Measurements from ENCODE around the gene ARHGAP24.

Gene ARHGAP24

DNA sequence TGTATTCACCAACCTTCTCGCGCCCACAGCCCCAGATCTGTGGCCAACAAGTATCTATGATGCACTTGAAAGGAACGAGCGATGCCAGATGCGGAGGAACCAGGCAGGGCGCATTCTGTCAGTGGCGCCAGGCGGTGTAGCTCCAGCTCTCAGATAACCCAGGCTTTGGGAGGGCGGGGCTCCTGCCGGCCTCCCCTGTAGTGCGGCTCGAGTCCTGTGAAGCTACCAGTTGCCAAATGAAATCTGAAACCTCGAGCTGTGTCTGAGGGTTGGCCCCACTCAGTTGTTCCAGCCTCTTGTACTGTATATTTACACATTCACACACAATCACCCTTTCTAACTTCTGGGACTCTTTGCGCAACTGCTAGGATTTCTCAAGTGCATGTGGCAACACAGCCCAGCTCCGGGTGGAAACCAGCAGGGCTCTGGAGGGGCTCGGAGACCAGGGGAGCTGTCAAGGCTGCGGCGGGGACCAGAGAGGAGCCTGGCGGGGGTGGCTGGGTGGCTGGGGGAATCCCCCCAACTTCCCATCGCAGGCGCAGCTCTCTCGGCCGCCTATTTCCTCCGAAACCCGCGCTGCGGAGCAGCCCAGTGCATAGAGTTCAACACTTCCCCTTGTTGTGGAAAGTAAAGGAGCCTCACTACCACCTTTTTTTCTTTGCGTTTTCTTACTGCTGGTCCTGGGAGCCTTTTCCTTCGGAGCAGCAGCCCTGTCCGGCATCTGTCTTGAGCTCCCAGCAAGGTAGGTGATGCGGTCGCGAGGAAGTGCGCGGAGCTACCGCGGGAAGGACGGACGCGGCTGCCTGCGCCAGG lies at the start of gene ARHGAP24:
TSS of gene ARHGAP24 (plus strand) at position 333 of the 813 bp plus-strand sequence.
- peak; percentile 85 for DNase-seq

DNA sequence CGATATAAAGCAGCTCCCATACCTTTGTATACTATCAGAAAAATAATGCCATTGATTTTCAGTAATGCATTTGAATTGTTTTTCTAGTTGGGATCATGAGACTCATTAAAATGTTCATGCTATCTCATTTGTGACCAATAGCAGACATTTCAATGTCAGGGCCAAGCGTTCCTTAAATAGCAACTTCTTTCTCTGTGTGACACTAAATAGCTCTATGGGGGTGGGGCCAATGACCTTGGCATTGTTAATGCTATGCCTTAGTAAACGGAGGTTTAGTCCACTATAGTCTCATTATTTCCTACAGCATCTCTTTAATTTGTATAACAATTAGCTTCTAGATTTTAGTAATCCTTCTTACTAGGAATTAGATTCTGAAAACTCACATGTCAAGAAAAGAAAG lies 48.6 kb upstream of the ARHGAP24 start:
- DNase-seq: peak; percentile 1

DNA sequence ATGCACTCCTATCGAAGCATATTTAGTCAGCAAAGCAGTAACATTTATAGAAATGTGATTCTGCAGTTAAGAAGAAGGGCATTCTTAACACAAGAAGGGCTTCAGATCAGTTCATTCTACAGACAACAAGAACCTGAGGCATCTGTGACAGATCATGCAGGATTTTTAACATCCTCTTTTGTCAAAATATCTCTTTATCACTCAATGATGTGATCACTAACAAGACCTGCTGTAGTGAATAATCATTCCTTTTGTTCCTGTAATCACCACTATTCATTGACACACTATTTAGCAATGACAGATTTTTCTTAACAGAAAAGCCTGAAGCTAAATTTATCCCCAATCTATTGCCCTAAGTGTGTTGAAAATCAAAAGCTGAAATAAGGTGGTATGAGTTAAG lies 47.8 kb upstream of the ARHGAP24 start:
- DNase-seq: no peak

DNA sequence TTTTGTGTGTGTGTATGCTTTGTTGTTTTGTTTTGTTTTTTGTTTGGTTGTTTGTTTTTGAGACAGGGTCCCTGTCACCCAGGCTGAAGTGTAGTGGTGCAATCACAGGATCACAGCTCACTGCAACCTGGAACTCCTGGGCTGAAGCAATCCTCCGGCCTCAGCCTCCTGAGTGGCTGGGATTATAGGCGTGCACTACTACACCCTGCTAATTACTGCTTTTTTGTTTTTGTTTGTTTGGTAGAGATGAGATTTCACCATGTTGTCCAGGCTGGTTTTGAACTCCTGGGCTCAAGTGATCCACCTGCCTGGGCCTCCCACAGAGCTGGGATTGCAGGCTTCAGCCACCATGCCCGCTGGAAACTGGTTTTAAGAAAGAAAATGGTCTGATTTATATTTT lies 44.7 kb upstream of the ARHGAP24 start:
- no peak for DNase-seq

DNA sequence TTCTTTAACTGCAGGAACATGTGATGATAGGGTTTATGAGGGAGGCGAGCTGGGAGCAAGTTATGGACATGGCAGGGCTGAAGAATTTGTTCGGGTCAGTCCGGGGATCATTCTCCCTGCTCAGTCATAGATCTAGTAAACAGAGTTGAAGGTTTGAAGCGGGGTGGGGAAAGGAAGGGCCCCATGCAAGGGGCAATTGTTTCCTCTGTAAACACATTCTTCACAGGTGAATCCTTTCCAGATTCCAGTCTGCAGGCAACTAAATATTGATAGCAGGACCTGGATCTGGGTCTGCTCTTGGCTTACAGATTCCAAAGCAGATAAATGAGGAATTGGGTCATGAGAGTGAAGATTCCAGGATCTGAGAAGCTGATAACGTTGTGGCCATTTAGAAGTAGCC lies 44.3 kb upstream of the ARHGAP24 start:
- DNase-seq: no peak

DNA sequence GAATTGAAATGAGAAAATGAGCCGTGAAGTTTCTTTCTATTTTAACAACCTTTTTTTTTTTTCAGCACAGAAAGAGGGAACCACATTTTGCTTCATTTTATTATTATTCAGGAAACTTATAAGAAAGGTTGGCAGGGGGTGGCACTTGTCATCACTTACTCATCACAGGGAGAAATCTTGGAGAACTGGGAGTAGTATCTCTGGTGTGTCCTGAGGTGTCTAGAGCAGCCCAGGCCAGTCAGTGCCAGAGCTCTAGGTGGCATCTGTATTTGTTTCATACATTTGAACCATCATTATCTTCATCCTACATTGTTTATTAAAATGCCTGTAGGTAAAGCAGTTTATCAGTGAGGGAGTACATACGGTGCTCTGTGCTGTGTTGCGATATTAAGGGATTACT lies 43.8 kb upstream of the ARHGAP24 start:
- no peak for DNase-seq

DNA sequence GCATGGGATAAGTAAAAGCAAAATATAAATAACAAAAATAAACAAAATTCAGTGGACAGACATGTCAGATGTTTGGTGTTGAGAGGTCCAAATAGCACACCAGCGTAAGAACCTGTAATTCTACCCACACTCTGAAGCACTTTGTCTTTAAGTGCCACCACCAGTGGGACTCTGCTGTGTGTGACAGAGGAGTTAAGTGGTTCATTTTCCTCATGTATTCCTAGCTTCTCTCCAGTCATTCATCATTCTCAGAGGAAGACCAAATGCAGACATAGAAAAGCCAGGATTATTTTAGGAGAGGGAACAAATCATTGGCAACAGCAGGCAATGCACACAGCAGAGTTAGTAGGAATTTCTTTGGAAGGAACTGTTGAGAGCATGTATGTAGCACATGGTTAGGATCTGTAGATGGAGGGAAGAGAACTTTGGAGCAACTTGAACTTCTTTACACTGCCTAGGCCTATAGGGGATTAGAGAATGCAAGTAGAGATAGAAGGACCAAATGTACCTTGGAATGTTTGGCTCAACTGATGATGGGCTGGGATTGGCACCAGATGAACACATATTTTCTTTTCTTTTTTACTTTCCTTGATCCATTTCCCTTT lies 43.0 kb upstream of the ARHGAP24 start:
- no peak for DNase-seq

DNA sequence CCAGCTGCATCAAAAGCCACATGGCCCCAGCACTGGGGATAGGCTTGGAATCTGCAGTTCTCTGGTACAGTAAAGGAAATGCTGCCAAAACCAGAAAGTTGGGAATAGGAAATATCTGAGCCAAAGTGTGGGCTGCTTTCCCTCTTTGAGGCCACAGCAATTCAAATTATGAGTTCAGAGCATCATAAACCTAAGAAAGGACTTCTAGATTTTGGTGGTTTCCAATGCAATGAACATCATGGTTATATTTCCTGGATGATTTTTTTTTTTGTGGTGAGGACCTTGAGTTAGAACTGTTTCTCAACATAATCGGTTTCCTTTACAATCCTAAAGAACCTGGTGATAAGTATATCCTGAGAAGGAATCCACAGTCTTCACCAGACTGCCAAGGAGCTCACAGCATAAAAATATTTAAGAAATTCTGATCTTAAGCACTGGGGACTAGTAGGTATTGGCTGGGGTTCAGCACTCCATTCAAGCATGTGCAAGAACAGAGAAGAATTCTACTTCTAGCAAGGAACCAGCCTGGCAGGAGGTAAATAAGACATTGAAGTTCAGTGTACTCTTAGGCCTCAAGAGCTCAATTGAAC lies 29.8 kb upstream of the ARHGAP24 start:
- no peak for DNase-seq

DNA sequence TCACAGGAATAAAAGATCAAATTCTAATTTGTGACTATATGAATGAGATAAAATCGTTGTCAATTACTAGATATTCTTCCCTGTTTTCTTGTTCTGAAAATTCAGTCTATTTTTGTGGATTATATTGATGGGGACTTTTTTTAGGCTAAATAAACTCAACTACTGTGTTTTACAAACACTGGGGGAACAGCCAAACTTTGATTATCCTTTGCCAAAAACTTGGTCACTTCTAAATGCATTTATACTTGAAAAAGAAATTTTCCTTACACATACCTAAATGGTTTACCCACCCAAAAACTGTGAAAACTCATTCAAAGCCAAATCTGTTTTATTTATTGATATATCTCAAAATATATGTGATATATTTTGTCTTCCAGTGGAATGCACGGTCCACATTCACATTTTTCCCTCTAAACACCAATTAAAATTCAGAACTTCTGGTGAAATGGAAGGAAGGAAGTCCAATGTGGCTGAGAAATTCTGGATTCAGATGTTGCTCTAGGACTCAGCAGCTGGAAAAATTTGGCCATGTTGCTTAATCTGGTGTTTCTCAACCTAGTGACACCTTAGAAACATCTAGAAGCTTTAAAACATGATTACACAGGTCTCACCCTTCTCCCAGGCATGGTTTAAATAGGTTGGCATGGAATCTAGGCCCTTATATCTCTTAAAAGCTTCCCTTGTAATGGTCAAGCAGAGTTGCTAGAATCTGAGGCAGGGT lies 28.6 kb upstream of the ARHGAP24 start:
- DNase-seq: no peak

DNA sequence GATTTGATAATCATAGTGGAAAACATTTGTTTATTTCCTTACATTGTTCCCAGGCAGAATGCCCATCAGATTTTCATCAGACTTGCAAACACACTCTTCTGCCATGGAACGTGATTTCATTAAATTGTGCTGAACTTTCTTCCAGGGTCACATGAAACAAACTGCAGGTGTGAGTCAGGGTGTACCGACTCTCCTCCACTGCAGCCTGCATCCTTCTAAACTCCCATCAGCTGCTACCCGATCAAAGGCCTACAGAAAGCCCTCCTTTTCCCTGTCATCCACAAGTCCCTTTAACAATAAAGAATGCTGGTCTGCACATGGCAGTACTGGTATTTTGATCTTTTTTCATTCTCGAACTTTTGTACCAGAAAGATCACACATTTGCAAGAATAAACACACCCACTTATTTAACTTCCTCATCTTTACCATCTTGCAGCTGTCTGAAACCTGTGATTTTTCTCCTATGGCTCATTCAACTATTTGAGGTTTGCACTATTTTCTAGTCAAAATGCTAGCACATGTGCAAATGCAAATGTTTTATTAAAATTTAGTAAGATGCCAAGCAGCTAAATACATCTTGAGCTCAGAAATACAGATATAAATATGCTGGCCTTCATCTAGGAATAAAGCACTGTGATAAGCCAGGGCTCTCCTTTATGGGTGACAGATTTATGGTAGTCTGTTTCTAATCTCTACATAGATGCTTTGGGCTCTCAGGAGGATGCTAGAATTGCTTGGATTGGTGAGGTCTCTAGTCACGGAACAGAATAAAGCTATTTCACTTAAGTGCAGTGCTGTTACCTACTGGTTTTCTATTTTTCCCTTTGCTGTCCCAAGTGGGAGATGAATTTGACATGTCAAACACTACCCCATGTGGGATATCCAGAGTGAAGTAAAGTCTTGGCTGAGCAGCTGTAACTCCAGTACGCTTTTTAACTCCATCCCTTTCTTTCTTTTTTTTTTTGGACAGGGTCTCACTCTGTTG lies 25.8 kb upstream of the ARHGAP24 start:
- no peak for DNase-seq

DNA sequence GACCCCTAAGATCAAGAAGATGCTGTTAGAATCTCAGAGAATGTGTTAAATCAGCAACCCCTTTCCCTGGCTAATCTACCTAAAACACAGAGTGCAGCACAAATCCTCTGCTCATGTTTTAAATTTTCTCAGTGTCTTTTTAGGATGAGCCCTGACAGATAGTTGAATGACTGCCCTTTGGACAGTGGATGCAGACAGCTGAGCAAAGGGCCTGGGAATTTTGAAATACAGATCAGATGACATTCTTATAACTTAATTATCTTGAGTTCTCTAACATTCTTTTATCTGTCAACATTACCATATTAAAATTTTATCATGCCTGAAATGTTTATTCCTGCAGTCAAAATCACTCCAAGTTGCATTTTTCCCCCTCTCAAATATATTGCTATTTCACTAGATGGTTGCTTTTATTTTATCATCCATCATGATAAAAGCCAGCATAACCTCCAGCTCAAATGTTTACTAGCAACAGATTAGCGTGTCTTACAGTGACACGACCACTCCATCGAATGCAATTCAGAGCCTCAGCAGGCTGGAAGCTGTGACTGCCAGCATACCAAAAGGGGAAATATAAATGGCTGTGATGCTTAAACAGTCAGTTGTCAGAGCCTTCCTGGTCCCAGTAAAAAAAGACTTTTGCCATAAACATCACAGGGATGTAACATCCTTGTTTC lies 22.8 kb upstream of the ARHGAP24 start:
- no peak for DNase-seq

DNA sequence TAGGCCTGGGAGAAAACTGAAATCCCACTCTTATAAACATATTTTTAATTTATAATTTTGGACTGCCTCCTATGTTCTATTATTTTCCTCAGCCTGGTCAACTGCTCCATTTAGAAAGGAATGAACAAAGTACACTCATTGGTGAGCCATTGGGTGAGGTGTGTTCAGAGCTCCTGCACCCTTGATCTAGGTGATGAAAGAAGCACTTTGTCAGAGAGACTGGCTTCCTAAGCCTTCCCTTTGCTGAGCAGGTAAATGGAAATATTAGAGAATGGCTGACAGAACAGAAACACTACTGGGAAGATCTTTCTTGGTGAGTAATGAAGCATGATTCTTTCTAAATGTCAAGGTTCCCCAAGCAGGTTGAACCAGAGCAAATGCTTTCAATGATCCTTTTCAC lies 19.0 kb upstream of the ARHGAP24 start:
- no peak for DNase-seq

DNA sequence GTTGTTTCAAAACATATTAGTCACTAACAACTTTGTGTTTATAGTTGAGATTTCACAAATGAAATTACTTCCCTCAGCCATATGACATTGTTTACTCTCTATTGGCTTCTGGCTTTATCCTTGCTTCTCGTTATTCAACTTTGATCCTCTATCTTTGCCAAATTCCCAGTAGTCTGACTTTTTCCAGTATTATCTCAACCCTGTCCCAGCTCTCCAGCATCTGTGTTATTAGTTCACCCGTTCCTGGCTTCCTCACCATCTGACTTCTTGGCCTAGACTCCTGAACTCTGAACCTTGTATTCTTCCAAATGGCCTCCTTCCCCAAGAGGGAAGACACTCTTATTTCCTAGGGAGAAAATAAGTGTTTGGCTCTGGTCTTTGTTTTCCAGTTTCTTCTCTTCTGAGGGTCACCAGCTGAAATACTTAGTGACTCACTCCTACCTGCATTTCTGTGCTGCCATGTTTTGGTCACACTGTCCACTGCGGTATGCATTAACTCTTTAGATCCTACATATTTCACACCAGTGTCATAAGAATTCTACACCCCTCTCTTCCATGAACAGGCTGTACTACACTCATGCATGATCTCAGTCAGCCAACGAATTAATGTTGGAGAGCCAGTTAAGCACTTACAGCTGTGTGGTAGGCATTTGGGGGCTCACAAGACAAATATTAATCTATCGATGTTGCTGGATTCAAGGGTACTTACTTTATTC lies 17.0 kb upstream of the ARHGAP24 start:
- DNase-seq: no peak

DNA sequence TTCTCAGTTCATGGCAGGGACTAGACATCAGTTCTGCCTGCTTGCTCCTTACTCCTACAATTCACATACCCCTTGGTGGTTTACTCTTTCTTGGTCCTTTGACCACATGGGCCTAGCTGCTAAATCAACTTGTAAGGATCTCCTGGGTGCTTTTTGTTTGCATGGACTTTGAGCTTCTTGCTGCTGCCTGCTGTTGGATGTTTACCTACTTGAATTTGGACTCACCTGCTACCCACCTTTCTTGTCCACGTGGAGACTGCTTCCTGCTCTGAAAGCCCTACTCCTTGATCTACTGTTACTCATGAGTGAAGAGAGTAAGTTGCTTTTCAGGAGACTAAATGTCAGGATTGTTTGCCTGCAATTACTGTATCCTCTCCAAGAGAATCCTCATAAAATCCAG lies 15.2 kb upstream of the ARHGAP24 start:
- DNase-seq: peak; percentile 12

DNA sequence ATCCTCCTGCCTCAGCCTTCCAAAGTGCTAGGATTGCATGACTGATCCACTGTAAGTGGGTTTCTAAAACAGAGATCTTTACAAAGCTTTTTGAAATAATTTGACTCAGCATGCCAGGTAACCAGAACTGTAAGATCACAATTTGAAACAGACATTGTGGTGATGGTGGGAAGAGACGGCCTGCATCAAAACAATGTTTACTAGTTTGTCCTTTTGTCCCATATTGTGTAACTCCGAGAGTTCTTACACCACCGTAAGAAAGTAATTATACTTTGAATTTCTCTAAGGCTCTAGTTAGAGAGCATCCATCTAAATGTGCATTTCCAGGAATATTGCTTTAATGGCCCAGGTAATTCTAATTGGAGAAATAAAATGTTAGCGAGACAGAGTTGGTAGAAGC lies 594 bp upstream of the ARHGAP24 start:
- no peak for DNase-seq

DNA sequence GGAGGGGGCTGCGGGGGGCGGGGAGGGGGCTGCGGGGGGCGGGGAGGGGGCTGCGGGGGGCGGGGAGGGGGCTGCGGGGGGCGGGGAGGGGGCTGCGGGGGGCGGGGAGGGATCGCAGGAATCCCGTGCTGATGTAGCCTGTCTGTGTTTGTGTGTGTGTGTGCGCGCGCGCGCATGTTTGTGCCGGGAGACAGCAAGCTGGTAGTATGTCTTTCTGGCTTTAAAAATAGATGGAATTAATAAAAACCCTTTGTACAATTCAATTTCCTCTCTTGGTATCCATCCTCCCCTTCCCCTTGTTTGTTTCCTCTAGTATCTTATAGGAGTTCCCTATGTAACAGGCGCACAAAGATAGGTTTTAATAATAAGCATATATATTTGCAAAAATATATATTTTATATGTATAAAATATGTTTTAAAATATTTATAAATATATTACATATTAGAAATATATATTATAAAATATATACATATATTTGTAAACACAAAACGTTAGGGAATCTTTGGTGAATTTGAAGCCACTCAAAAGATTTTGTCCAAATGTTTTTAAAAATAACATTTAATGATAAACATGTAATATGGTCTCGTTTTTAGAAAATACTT lies 782 bp downstream of the ARHGAP24 start:
- peak; percentile 37 for DNase-seq

DNA sequence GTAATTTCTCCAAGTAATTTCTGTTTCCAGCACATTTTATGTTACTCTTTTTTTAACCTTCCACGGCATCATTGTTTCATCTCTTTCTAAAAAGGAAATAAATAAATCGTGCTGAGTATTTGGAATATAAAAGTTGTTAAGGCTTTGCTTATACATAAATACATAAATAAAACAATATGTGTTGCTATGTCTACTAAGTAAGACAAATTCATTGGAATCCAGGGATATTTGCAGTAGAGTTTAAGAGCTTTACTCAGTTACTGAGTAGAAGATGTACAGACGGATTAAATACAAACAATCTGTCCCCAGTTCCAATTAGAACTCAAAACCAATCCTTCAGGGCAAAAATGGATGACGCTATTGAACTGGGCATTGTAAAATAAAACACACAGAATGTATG lies 1.4 kb downstream of the ARHGAP24 start:
- no peak for DNase-seq

DNA sequence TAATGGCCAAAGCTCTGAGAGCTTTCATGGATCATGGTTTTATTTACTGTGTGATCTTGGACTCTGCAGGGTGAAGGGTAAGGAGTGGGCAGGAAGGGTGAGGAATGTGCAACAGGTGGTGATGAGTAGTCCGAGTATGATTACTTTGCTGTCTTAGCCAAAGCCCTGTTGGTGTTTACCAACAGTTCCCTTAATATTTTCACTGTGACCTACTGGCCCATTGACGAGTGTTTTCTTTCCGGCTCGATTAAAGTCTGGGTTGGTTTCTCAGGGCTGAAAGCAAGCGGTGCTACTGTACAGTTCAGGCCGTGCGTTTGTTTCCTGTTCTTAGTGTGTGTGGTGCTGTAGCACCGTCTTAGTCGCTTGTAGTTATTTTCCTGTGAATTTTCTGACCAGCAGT lies 2.6 kb downstream of the ARHGAP24 start:
- no peak for DNase-seq

DNA sequence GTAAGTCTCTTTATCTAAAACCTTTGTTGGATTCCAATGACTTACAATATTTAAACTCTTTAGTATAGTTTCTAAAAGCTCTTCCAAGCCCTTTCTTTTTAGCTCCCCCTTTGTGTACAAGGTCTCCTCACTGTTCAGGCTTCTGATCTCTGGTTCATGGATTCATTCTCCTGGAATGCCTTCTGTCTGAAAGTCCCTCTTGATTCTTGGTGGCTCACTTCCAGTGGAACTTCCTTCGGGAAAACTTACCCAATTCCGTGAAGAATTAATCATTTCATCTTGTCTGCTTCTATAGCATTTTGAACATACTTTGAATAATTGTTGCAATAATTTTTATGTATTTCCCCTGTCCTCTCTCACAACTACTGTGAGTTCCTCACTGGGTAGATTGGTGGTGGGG lies 3.6 kb downstream of the ARHGAP24 start:
- no peak for DNase-seq

DNA sequence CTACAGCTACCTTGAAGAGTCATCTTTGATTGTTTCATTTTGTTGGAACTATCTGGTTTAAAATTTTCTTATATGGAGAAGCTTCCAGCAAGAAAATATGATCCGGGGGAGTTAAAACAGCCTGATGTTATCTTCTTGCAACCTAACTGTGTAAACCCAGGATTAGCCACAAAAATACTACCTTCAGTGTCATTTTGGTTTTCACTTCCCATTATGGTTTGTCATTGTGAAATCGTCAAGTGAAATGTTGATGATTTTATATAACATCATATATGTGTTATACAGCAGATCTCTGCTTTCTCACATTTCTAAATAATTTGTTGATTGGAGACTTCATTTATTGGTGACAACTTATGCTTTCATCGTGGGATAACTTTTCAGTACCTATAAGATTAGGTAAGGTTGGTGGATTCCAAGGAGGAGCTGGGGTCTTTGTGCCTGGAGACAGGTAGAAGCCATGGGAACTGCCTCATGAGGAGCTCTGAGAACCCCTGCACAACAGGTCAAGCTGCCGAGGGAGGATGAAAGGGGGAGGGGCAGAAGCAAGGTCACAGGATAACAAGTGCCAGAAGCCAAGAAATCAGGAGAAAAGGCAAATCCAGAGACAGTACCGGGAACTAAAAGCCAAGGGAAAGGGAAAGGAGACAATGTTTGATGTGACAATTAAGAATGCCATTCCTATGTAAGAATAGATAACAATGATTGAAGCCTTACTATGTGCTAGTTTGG lies 7.2 kb downstream of the ARHGAP24 start:
- DNase-seq: no peak

Measured in NCI-H69 (cell line).